HG02870 (cell line): Measurements from ENCODE around the gene FOXP1.

ENCODE experiments used
- ATAC-seq: cut with Tn5 transposase; IDR thresholded peaks from one replicate; pipeline ENCODE4 v1.9.1; 2021; ENCODE audit warnings: mild to moderate bottlenecking, moderate library complexity; ENCODE audit not compliant: unreplicated experiment

Gene FOXP1

GRCh38 chr3:71228156-71228866 is 355.2 kb downstream of the FOXP1 start:
- no peak for ATAC-seq

DNA sequence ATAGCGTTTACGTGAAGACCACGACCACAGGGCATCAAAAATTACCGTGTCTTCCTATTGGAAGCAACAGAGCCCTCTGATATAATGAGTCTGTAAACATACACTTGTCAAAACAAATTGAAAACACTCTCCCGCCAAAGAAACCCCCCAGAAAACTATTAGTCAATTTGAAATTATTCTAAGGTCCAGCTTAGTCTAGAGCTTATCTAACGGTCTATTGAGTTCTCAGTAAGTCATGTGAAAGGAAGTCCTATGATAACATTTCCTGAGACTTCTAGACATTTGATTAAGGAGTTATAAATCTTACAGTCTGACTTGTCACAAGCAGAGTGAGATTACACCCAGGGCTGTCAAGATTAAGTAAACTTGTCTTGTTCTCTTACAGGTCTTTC is 356.3 kb downstream of the FOXP1 start:
- ATAC-seq: peak; percentile 8

GRCh38 chr3:71226565-71227269 is 356.8 kb downstream of the FOXP1 start:
- ATAC-seq: peak; percentile 90

- ATAC-seq: no peak
Observed at GRCh38 chr3:71225951-71226564, 357.5 kb downstream of the FOXP1 start.

DNA sequence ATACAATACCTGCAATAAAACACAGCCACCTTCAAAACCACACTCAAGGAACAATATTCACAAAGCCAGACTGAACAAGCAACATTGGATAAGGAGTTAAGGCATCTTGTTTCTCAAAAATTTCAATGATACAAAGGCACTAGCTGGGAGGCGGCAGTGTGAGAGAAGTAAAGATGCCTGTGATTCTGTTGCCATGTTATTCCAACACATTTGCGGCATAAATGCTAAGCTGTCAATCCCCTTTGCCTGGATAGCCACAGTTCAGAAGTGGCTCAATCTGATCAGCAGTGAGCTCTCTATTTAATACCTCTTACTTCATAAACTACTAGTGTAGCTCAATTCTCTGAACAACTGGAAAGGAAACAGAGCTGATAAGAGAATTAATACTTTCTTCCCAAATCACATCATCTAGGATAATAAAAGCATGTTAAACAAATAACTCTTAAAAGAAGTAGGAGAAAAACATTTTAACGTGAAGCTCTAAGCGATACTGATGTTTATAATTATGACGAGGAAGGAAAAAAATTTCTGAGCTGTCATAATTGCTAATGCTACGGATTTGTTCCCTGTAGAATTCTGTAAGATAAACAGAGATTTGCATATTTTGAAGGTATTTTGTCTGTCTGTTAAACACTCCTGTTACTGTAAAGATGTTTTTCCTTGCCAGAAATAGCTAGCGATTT is 358.4 kb downstream of the FOXP1 start:
- ATAC-seq: no peak

DNA sequence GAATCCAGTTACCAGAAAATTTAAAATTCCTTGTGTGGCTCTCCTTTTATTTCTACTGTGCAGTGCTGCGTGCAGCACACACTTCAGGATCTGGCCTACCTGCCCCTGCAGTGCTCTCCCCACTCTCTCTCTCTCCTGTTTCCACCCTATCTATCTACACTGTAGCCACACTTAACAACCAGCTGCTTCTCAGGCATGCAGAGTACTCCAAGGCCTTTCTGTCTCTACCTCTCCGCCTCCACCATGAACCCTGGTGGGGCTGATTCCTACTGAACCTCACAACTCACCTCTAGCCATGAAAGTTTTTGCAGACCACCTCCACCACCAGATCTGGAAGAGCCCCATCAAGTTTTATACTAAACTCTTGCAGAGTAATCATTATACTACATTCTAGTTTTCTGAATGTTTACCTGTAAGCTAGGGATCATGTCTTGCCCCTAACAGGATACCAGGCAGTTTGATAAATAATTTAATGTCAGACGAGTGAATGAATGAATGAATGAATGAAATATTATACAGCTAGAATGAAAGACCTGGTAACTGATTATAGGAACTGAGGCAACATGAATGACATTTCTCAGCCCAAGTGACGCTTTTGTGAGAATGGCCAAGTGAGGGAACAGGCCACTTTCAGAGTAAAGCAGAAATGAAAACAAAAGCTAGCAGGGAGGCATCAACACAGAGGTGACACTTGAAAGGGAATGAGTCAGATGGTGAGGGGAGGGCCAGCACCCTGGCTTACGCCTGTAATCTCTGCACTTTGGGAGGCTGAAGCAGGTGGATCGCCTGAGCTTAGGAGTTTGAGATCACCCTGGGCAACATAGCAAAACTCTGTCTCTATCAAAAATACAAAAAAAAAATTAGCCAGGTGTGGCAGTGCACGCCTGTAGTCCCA is 363.5 kb downstream of the FOXP1 start:
- peak; percentile 98 for ATAC-seq

DNA sequence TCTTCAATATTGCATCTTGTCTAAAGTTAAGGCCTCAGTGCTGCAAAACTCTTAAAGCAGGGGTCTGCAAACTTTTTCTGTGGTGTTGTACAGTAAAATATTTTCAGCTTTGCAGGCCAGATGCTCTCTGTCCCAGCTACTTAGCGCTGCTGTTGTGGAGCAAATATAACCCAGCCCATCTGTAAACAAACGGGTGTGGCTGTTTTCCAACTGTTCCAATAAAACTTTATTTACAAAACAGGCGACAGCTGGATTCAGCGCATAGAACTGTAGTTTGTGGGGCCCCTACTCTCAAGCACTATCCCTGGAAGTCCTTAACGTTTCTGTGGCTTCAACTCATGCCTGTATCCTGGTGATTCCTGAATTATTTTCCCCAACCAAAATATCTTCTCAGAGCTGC is 365.0 kb downstream of the FOXP1 start:
- no peak for ATAC-seq

- ATAC-seq: no peak
Observed at GRCh38 chr3:71217640-71218222, 365.8 kb downstream of the FOXP1 start.

GRCh38 chr3:71215351-71215750 is 368.2 kb downstream of the FOXP1 start:
- no peak for ATAC-seq

DNA sequence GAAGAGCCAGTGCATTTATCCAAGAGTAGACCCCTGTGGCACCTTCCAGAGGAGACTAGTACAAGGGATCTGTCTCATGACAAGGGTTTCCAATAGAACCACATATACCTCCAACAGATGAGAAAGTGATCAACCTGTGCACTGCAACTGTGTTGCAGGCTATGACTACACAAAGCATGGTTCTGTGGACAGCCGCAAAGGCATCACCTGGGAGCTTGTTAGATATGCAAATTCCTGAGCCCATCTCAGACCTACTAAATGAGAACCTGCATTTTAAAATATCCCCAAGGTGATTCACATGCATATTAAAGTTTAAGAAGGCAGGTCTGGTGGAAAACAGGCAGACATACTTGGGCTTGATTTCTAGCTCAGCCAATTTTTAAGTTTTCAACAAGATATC is 368.7 kb downstream of the FOXP1 start:
- no peak for ATAC-seq

GRCh38 chr3:71214016-71214415 is 369.5 kb downstream of the FOXP1 start:
- ATAC-seq: no peak

DNA sequence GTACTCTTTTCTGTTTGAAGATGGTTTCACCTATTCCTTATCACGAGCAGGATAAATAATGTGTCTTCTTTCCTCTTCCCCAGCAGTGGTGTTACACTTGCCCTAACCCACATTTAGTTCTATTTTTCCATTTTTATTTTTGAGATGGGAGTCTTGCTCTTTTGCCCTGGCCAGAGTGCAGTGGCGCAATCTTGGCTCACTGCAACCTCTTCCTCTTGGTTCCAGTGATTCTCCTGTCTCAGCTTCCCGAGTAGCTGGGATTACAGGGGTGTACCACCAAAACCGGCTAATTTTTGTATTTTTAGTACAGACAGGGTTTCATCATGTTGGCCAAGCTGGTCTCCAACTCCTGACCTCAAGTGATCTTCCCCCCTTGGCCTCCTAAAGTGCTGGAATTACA is 372.4 kb downstream of the FOXP1 start:
- ATAC-seq: no peak

DNA sequence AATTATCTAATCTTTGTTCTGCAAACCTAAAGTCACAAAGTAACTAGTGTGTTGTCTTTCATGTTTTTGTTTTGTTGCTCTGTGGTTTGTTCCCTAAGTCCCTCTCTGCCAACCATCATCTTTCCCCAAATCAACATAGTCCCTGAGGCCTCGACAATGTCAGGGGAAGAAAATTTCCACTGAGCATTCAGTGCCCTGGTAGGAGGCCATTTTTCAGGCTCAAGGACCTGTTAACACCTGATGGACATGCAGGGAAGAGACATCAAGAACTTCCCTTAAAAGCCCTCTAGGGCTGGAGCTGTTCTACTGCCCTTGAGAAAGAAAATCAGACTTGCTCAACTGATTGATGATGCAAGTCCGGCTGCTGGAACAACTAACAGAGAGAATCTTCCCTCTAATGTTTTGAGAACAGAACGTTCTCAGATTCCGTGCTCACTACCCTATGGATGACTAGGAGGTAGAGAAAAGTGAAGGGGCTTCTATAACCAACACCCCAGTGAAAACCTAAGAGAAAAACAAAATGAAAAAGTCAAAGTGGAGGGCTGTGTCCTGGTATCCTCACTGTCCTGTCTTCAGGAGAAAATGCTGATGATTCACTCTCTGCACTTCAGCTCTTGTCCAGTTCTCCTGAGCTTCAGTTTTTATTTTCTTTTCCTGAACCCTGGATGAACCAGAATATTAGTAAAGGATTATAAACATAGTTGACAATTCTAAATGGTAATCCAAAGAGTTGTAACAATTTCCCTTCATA is 373.1 kb downstream of the FOXP1 start:
- no peak for ATAC-seq

DNA sequence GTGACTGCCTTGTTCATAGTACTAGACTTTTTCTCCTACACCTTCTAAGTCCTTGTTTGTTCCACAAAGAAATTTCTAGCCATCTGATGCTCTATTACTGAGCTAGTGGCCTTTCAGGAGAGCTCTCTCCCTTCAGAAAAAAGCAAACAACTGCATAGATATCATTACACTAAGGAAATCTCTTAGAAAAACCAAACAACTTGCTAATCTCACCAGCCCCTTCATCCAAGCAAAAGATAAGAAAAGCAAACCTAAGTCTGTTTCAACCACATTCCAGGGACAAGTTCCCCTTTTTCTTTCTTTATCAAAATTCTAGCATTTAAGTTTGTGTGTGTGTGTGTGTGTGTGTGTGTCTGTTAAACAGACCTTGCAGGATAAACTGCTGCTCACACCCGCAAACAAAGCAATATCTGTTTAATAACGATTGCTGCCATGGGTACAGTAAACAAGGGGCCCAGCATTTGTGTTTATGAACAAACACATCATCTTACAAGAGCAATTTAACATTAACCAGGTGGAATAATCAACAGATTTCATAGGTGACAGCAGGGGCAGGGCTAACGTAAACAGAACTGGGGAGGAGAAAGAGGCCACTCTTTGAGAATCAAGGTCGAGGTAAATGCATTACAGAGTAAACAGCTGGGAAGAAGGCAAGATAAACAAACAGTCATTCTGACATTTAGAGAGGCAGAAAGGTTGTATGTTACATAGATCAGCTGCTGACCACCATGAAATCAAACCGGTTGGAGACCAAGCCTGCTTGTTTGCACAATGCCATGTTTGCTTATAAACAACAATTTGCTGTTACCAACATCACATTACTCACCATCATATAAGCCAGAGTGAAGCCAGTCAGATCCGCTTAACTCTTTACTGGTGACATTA is 375.1 kb downstream of the FOXP1 start:
- no peak for ATAC-seq

DNA sequence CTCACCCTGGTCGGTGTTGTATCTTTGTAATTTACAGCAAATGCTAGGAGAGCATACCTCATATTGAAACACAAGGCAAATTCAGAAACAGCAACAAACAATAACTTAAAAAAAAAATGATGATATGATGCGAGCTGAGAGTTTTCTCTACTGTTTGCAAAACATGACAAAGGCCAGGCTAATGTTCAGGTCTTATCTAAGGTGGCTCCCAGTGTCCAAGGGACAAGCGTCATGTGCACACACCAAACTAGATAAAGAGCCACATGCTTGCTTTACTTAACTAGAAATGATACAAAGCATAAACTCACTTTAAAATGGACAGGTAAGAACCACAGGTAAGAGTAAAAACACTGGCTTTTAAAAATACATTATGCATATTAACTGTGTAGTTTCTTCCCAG is 375.9 kb downstream of the FOXP1 start:
- no peak for ATAC-seq

- no peak for ATAC-seq
Observed at GRCh38 chr3:71206305-71207165, 377.0 kb downstream of the FOXP1 start.

DNA sequence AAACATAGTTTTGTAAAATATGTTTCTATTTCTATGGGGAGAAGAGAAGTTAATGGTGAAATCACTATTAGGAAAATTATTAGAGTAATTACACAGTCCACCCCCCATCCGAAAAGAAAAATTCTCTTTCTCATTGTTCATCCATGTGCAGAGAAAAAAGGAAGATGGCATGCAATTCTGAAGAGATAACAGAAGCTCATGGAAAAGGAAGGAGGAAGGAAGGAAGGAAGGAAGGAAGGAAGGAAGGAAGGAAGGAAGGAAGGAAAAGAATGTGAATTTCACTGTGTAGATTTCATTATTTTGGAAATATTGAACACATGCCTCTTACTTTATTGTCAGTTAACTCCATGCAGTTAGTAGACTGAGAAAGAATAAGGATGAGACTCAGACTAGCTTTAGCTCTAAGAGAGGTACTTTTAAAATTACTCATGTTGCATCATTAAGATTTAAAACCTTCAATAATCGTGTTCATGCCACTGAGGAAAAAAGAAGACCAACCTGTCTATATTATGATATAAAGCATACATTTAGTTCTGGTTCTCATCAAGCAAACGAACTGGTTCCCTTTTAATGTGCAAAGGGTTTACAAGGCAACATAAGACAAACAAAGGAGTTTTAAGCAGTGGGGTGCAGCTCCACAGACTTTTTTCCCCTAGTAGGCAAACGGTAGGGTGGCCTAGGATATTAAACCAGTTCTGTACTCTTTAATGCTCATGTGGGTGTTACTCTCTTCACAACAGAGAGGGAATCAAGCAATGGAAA is 379.6 kb downstream of the FOXP1 start:
- no peak for ATAC-seq
